Activated T-helper 9 cell treated with anti-CD3 and anti-CD28 coated beads, Interleukin-2, amount 50 U/mL, for 16 hours (primary cell): Measurements from ENCODE around the gene BBX.

ENCODE experiments used
- DNase-seq: peaks from one replicate; pipeline ENCODE4 v3.0.0-alpha.2; 2020; ENCODE audit warnings: low read depth

The BBX gene

DNA sequence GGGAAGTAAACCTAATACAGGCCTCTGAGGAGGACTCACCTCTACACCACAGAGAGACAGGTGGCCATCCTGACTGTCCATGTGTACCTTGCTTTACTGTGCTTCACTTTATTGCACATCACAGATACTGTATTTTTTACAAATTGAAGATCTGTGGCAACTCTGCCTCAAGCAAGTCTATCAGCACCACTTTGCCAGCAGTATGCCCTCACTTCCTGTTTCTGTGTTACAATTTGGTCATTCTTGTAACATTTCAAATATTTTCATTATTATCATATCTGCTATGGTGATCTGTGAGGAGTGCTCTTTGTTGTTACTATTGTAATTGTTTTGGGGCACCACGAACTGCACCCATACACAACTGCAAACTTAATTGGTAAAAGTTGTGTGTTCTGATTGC is 78.0 kb downstream of the BBX start:
- DNase-seq = no peak

DNA sequence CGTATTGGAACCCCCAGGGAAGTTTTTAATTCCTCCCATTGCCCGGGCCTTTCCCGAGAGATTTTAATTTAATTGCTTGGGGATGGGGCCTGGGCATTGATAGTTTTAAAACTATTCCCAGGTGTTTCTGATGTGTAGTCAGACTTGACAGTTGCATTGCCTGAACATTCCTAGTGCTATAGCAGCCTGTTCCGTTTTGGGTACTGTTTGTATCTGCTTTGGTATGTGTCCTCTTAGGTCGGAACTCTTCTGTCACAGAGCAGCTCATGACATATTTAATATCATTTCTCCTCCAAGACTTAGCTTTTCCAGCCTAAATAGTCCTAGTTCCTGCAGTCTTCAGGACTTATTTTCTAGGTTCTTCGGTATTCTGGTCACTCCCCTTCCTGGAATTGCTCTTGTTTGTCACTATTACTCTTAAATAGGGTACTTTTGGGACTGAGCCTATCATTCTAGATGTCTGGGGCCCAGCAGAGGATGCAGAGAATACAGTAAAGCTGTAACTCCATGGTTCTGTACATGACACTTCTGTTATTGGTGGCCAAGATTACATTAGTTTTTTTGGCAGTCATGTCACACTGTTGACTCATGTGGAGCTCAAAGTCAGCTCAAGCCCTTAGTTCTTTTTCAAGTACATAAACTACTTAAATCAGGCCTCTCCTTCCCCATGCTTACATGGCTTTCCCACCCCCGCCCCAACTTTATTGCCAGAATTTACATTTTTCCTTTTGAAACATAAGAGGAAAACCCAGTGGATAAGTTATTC is 81.5 kb downstream of the BBX start:
- DNase-seq = no peak

DNA sequence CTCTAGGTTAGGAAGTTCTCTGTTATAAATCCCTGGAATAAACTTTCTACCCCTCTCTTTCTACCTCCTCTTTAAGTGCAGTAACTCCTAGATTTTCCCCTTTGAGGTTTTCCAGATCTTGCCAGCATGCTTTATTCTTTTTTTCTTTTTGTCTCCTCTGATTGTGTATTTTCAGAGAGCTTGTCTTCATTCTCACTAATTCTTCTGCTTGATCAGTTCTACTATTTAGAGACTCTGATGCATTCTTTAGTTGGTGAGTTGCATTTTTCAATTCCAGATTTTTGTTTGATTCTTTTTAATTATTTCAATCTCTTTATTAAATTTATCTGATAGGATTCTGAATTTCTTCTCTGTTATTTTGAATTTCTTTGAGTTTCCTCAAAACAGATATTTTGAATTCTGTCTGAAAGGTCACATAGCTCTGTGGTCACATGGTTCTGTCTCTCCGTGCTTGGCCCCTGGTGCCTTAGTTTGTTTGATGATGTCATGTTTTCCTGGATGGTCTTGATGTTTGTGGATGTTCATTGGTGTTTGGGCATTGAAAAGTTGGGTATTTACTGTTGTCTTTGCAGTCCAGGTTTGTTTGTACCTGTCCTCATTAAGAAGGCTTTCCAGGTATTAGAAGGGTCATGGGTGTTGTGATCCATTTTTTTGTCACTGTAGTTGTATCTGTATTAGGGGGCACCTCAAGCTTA is 89.2 kb downstream of the BBX start:
- no peak for DNase-seq

DNA sequence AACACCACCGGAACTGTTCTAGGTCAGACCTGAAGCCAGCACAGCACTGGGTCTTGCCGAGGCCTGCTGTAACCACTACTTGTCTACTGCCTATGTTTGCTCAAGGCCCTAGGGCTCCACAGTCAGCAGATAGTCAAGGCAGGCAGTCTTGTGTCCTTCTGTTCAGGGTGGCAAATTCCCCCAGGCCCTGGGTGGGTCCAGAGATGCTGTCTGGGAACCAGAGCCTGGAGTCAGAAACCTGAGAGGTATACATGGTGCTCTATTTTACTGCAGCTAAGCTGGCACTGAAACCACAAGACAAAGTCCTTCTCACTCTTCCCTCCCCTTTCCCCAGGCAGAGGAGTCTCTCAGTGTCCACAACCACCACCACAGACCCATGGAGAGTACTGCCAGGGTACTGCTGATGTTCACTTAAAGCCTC is 89.9 kb downstream of the BBX start:
- DNase-seq = no peak

DNA sequence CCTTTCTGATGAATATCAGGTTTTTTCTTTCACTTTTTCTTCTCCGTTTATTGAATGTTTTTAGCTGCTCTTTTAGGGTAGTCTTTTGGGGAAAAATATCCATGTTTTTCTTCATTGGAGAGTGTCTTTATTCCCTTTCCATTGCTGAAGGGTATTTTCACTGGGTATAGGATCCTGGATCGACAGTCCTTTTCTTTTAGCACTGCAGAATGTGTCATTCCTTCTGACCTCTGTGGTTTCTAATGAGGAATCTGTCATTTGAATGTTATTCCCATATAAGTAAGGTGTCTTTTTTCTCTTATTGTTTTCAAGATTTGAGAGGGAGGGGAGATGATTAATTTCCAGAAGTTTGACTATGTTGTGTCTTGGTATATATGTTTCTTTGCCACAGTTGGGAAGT is 96.8 kb downstream of the BBX start:
- no peak for DNase-seq

DNA sequence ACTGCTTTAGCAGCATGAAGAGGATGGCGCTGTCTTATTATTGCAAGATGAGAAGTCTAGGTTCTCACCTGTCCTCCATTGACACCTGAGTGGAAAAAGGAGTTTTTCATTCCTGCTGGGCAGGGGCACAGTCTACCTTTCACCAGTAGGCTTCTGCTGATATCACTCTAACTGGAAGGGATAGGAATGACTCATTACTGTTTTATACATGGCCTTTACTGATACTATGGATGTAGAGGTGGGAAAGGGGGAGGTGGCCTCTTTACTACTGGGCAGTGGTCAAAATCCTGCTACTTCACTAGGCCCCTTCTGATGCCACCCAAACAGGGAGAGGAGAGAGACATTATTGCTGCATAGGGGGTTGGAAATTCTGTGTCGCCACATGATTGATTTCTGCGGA is 97.8 kb downstream of the BBX start:
- DNase-seq = no peak

DNA sequence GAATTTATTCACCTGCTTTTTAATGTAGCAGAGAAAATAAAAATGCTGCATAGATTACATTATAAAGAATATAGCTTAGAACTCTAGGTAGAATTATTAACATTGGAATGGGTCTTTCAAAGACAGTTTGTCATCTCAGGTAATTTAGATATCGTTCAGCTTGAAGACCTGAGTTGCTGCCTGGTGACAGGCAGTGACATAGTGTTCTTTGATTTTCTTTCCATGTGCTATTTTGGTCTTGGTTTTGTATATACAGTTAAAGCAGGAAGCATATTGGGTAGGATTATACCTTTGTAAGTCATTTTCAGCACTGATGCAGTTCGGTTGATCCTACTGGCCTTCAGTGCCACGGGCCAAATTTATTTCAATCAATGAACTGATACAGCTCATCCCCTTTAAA is 98.7 kb downstream of the BBX start:
- DNase-seq = no peak

DNA sequence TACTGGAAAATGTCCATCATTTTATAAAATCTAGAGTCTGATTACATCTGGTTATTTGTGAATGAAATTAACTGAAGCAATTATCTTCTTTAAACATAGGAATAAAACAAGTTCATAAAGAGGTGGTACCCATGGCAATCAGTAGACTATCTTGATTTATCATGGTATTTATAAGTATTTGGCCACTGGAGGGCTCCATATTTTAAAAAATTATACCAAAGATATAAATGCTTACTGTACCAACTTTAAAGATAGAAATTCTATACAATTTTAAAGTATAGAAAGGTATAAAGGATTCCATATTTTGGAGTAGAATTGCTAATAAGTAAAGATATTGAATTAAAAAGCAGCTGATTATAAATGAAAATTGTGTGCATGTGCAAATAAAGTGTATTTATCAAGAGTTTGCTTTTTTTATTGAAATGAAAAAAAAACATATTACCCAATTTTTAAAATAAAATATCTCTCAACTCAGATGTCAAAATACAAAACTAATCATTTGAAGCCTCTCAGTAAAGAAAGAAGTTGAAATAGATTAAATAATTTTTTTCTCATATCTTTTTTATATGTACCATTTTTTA is 105.3 kb downstream of the BBX start:
- DNase-seq = no peak

DNA sequence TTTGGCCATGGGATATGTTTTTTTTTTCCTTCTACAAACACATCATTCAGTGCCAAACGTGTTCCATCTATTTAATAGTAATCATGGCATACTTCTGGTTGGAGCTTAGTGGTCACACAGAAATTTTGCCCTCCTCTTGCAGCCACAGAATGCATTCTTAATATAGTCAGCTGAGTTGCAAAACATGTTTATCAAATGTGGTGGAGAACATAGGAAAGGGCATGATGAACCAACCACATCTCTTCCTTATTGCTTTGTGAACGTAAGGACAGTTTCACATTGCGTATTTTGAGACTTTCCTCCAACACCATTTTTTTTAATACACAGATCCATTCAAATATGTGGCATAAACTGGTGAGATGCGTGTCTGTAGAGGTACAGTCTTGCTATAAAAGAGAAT is 106.8 kb downstream of the BBX start:
- no peak for DNase-seq

DNA sequence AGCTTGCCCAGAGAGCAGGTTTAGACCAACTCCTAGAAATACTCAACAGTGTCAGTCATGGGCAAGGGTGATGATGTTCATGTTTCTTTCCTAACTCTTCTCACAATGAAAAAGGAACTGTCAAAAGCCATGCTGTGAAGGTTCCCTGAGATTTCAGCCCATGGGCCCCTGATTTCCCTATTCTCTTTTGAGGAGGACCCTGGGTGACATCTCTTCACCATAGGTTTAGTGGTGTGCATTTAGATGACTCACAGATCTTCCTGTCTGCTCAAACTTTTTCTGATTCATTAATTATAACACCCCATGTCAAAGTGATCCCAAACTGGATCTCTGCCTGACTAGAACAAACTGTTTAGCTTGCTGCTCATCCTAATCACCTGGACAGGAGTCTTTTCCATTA is 108.0 kb downstream of the BBX start:
- no peak for DNase-seq

DNA sequence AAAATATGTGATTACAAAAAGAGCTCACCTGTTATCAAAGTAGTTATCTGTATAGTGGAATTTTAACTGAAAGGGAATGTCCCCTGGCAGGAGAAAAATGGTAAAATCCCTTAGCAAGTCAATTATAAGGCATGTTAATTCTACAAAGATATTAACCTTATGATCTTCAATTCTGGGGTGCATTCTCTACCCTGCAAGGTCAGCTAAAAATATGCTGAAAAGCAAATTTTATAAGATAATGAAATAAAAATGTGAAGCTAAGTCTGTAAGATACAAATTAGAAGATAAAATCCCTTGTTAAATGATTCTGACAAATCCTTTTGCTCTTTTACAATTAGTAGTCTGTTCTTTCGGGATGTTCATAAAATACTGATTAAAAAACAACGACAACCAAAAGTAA is 109.8 kb downstream of the BBX start:
- no peak for DNase-seq

DNA sequence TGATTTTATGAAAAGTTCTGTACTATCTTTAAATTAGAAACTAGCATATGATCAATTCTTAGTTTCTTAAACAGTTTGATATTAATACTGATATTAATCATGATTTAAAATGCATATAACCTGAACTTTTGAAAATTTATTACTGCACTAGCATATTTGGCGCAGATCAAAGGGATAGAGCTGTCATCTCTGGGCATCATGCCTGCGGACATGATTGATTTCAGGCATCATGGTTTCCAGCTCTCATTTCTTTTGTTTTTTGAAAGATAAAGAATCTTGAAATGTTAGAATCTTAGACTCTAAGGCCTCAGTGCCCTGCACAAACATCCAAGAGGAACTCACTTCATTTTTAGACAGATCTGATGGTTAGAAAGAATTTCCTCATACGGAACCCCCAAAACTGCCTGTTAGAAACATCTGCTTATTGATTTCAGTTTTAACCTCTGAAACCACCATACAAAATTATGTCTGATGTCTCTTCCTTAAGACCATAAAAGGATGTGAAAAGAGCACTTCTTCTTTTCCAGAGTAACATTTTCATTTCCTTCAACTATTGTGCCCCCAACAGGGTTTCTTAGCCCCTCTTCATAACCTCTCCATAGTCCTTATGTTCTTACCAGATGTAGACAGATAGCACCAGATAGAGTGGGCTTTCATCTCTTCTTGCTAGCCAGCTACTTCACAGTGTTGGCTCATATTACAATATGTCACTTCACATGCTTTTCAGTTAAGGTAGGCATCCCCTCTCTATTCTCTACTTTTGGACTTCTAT is 110.8 kb downstream of the BBX start:
- DNase-seq = no peak

DNA sequence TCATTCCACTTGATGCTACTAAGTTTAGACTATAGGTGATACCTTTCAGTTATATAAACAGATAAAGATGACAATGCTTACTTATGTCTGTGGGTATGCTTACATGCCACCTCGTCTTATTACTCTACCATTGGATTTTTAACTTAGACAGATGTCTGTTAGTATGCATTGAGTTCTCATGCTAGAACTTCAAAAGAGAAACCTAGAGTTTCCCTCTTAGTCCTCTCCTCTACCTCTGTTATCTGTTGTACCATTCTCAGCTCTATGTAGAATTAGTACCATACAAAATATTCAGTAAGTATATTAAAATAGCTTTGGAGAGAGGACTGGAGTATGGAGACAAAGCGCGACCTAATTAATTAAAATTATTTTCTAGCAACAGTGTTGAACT is 111.3 kb downstream of the BBX start:
- no peak for DNase-seq

DNA sequence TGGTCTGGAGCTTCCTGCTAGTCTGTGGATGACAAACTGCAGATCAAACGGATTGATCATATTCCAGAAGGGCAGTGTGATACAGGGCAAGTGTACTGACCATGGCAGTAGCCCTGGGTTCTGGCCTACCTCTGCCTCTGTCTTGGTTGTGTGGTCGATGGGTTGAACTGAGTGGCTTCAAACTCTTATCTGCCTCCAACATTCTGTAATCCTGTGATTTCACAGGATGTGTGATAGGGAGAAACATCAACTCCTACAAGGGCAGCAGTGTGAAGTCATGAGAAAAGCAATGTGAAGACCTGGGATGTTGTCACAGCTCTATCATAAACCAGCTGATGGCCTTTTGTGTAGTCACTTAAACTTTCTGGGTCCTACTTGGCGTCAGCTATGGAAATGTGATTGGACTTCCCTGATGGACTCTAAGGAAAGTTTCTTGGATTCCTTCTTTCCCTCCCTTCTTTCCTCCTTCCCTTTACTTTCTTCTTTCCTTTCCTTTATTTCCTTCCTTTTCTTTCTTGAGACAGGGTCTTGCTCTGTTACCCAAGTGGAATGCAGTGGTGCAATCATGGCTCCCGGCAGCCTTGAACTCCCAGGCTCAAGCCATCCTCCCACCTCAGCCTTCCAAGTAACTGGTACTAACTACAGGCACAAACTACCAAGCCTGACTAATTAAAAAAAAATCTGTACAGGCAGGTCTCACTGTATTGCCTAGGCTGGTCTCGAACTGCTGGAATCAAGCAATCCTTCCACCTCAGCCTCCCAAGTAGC is 114.8 kb downstream of the BBX start:
- DNase-seq = no peak

DNA sequence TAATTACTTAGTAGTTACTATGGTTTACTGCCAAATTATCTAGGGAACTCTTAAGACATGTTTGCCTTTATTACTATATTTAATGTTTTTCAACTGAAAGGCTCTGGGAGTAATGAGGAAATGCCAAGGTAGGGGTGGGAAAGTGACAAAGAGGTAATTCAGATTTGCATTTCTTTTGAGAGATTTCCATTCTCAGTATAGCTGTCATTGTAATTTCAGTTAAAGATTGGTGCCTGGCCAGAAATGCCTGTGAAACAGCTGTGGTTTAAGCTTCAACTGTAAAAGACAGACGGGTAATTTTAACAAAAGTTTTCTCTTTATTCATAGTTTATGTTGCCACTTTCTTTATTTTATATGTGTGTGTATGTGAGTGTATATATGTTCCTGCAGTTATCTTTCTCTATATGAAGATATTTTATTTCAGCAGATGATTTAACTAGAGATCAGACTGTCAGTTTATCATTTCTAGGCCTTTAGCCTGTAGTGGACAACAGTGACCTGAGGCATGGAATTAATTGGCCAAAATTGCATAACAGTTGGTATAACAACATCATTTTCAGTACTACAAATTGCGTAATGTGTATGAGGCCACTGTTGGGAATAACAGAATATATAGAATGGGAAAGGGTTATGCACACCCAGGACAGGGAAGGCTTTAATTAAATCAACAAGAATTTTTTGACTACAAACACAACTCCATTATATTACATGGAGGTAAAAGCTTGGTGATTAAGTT is 119.0 kb downstream of the BBX start:
- DNase-seq = no peak

DNA sequence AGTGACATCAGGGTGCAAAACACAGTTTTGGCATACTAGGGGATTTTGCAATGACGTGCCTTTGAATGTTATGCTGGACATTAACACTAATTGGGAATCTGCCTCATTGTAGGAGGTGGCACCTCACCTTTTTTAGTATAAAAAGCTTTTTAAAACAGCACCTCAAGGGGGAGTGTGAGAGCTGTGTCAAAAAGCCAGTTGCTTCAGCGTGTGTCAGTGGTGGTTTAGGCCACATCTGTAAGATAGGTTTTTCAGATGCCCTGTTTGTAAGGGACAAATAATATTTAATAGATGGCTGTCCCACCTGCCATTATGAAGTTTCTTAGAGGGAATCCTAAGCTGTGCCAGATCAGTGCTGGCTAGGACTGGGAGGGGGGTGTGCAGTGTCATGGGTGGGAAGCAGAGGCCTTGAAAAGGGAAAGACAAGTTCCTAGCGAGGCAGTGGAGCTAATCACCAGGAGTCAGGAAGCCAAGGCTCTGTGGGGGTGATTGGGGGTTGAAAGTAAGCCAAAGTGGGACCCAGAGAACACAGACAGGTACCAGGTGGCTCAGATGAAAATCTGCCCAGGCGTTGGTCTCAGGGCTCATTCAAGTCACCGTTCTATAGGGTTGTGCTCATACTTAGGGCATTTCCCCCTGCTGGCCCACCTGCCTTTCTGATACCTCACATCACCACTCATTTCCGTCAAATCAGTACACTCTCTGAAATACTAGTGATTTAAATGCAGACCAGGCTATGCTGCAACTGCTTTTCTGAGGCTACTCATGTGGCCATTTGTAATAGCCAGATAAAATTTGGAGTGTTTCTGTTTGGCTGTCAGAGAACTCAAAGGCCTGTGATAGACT is 120.5 kb downstream of the BBX start:
- no peak for DNase-seq

DNA sequence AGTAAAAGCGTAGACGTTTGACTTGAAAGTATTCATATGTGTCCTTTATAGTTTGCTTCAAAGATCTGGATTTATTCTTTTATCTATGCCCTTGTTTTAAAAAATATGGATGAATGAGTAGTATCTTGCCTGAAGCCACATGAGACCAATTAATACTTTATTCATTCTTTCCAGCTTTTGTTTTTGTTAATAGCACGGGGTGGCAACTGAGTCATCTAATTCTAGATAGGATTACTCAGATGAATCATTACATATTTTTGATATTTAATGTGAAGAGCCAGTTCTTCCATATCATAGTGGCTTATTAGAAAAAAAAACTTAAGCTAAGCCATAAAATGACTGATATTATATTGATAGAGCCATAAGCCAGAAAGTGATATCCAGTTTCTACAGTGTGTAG is 121.9 kb downstream of the BBX start:
- DNase-seq = no peak

DNA sequence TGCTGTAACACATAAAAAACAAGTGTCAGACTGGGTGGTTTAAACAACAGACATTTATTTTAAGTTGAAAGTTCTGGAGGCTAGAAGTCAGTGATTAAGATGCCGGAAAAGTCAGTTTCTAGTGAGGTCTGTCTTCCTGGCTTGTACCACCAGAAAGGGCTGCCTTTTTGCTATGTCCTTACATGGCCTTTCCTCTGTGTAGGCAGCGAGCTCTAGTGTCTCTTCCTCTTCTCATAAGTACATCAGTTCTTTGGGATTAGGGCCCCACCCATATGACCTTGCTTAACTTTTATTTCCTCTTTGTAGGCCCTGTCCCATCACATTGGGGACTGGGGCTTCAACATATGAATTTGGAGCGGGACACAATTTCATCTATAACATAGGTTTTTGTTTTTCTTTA is 128.0 kb downstream of the BBX start:
- DNase-seq = no peak

DNA sequence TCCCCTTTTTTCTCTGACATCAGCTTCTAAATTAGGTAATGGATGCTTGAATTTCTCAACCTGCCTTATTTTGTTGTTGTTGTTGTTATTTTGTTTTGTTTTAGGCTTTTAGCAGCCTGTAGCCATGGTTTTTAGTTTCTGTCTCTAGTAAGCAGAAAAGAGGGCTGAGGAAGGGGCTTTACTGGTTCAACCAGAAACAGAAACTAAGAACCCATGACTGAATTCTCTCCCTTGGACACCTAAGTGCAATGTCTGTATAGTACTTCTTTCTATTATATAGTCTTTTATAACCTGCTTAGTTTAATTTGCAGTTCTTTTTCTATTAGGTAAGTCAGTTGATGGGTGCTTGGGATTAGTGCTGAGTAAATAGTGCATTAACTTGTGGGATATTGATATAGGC is 129.0 kb downstream of the BBX start:
- DNase-seq = no peak

DNA sequence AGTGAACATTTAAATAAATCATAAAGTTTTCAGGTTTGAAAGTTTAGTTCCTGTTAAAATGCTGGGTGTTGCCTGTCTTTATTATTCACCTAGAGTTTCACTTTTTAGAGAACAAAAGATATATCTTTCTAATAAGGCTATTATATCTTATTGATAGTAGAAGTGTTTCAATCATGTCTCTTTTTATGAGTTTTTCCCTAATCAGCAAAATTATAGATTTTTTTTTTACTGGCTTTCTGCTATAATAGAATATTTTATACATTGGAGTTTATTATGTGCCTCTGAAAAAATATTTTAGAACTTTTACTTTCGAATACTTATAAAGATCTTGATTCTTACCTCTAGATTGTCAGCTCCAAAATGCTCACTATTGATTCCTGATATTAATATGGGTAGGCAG is 131.5 kb downstream of the BBX start:
- no peak for DNase-seq
